PC-9 (cell line): ENCODE measurements around the gene PBX3. TPM values are rescaled to one million over a fixed set of nuclear protein-coding genes. Genes with fewer than 3 reads are reported as not detected.
"Not testable (repeated sequence)": the region's sequence is repeated elsewhere in the genome, so short reads cannot be mapped to it uniquely, and the experiment has no call there.

ENCODE experiments used
- BruUV-seq: library from RNA; stranded (reverse); fragments of 400-500 nt; replicated peaks from 2 replicates; lab custom pipeline; 2021; lab: Mats Ljungman, UMichigan
- CTCF ChIA-PET: fragments of 300-600 bp; sonication (Branson Sonifier 250); formaldehyde crosslinking; loops from one replicate; lab custom pipeline; 2022; ENCODE audit warnings: antibody characterized with exemption; lab: Charles Lee
- POLR2A ChIA-PET: fragments of 300-600 bp; sonication (Branson Sonifier 250); formaldehyde crosslinking; loops from one replicate; lab custom pipeline; 2022; ENCODE audit warnings: antibody characterized with exemption; ENCODE audit not compliant: unreplicated experiment; lab: Charles Lee
- DNase-seq, 2 experiments: peaks; one replicate each; pipeline versions ENCODE4 v3.0.0 to v3.0.0-alpha.2; 2015 to 2022; ENCODE audit warnings: mixed read lengths in 1 of 2
- H2AFZ ChIP-seq: fragments of 200-600 bp; sonication (generic); 2 replicates; pipeline ENCODE4 v1.8.1; 2017; ENCODE audit warnings: antibody characterized with exemption
- H3F3A ChIP-seq: fragments of 200-600 bp; sonication (generic); 2 replicates; pipeline ENCODE4 v1.8.1; 2017; ENCODE audit warnings: antibody characterized with exemption, mild to moderate bottlenecking, low read depth; ENCODE audit not compliant: insufficient read depth
- H3K27ac ChIP-seq: fragments of 200-600 bp; sonication (generic); 2 replicates; pipeline ENCODE4 v1.6.1; 2016; ENCODE audit warnings: mixed run types
- H3K27me3 ChIP-seq: fragments of 200-600 bp; sonication (generic); 2 replicates; pipeline ENCODE4 v1.6.1; 2016; ENCODE audit warnings: low read depth, mixed run types; ENCODE audit not compliant: insufficient read depth
- H3K36me3 ChIP-seq: fragments of 200-600 bp; sonication (generic); 2 replicates; pipeline ENCODE4 v1.6.1; 2016; ENCODE audit warnings: low read depth, mixed run types
- H3K4me1 ChIP-seq: fragments of 200-600 bp; sonication (generic); replicated peaks from 2 replicates; pipeline ENCODE4 v1.6.1; 2016; ENCODE audit warnings: mixed run types; ENCODE audit not compliant: insufficient read depth
- H3K4me2 ChIP-seq: fragments of 200-600 bp; sonication (generic); 2 replicates; pipeline ENCODE4 v1.6.1; 2017; ENCODE audit warnings: mixed run types
- H3K4me3 ChIP-seq: fragments of 200-600 bp; sonication (generic); 2 replicates; pipeline ENCODE4 v1.6.1; 2016; ENCODE audit warnings: mixed run types
- H3K79me2 ChIP-seq: fragments of 200-600 bp; sonication (generic); 2 replicates; pipeline ENCODE4 v1.6.1; 2017; ENCODE audit warnings: low read depth, mixed run types
- H3K9me2 ChIP-seq: fragments of 200-600 bp; sonication (generic); 2 replicates; pipeline ENCODE4 v1.8.1; 2017; ENCODE audit warnings: mild to moderate bottlenecking; ENCODE audit not compliant: insufficient read depth
- H3K9me3 ChIP-seq: fragments of 200-600 bp; sonication (generic); 2 replicates; pipeline ENCODE4 v1.8.1; 2016; ENCODE audit warnings: low read depth; ENCODE audit not compliant: insufficient read depth
- H4K20me1 ChIP-seq: fragments of 200-600 bp; sonication (generic); 2 replicates; pipeline ENCODE4 v1.8.1; 2017; ENCODE audit not compliant: insufficient read depth
- CTCF ChIP-seq: fragments of 200-600 bp; sonication (generic); conservative IDR thresholded peaks from 2 replicates; pipeline ENCODE4 v1.6.1; 2017; ENCODE audit warnings: mixed run types, antibody characterized with exemption, mild to moderate bottlenecking, moderate library complexity
- EZH2 ChIP-seq: fragments of 200-600 bp; sonication (generic); IDR thresholded peaks from 2 replicates; pipeline ENCODE4 v1.8.0; 2017; ENCODE audit warnings: antibody characterized with exemption, low read depth
- intact Hi-C: fragments of 100-400 bp; cut with micrococcal nuclease; formaldehyde crosslinking; loops from one replicate; pipeline ENCODE4 v1.10.0; 2022; ENCODE audit not compliant: unreplicated experiment
- total RNA-seq: library from RNA; stranded (reverse); gene quantifications from 2 replicates; pipeline ENCODE4 v1.2.3, GENCODE V29; 2021

Gene PBX3
- total RNA-seq, 1 experiment from 2014 or later: 18.3 TPM

DNA sequence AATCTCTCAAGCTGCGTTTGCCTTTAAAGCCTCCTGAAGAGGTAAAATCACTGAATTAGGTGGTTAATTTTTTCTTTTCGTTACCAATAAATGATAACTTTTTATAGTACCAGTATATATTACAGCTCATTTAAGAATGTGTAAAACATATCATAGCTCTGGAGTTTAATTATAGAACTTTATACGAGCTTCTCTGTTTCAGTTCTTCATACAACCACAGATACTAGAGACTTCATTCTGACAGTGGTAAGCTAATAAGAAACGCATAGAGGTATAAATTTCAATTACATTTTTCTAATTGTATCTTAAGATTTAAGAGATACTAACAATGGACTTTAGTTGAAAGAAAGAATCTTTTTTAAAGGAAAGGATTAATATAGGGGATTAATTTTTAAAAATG, 73.9 kb downstream of the PBX3 start:
- H3K36me3 ChIP-seq: no peaks in the 10 kb centered on the region
- H3K27me3 ChIP-seq: no peaks in the 10 kb centered on the region
- H3K4me3 ChIP-seq: no peak overlapping the region
- BruUV-seq: no TSS peak
- intact Hi-C loops: no loop called here
- no peak for TF ChIP-seq EZH2
- TF ChIP-seq CTCF: no peak
- DNase-seq: no peak
- H3K4me2 ChIP-seq: no peak overlapping the region
- ChIA-PET POLR2A (no interaction called here), CTCF (no interaction called here)
- no peaks in the 10 kb centered on the region for H4K20me1 ChIP-seq
- no peaks in the 10 kb centered on the region for H3K79me2 ChIP-seq
- no peaks in the 10 kb centered on the region for H3K4me1 ChIP-seq
- no peaks in the 10 kb centered on the region; the same call in 1 of the 2 replicates for H3K9me2 ChIP-seq
- H2AFZ ChIP-seq: no peak overlapping the region
- H3K9me3 ChIP-seq: no peaks in the 10 kb centered on the region
- H3F3A ChIP-seq: no peaks in the 10 kb centered on the region
- H3K27ac ChIP-seq: no peak overlapping the region

DNA sequence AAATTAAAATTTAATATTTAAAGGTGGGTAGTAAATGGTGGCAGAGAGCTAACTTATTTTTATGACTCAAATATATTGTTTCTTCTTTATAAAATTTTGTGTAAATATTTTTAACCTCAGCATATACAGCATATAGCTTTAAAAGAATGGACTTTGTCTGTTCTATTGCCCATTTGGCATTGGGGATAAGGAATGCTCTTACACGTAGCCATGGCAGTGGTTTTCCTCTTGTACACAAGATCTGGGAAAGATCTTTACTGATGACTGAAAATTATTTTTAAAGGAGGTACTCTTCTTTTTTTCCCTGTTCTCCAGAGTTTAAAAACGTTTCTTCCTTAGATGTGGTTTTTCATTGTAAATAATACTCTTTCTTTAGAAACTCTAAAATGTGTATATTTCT, 75.0 kb downstream of the PBX3 start:
- no peak overlapping the region for H3K4me3 ChIP-seq
- H4K20me1 ChIP-seq: no peaks in the 10 kb centered on the region
- no peaks in the 10 kb centered on the region for H3F3A ChIP-seq
- no peaks in the 10 kb centered on the region for H3K36me3 ChIP-seq
- no peak overlapping the region for H2AFZ ChIP-seq
- H3K9me2 ChIP-seq: no peaks in the 10 kb centered on the region; the same call in 1 of the 2 replicates
- H3K4me2 ChIP-seq: no peak overlapping the region
- no peaks in the 10 kb centered on the region for H3K27me3 ChIP-seq
- H3K4me1 ChIP-seq: no peaks in the 10 kb centered on the region
- intact Hi-C loops: no loop called here
- DNase-seq: no peak
- no TSS peak for BruUV-seq
- no peaks in the 10 kb centered on the region for H3K79me2 ChIP-seq
- TF ChIP-seq EZH2 (no peak), CTCF (no peak)
- ChIA-PET POLR2A (no interaction called here), CTCF (interaction anchor here (0.6 kb wide), 1 partner anchor 263 kb away, joined by 4 read pairs; no protein-coding TSS in a partner anchor)
- H3K27ac ChIP-seq: no peak overlapping the region
- no peaks in the 10 kb centered on the region for H3K9me3 ChIP-seq

DNA sequence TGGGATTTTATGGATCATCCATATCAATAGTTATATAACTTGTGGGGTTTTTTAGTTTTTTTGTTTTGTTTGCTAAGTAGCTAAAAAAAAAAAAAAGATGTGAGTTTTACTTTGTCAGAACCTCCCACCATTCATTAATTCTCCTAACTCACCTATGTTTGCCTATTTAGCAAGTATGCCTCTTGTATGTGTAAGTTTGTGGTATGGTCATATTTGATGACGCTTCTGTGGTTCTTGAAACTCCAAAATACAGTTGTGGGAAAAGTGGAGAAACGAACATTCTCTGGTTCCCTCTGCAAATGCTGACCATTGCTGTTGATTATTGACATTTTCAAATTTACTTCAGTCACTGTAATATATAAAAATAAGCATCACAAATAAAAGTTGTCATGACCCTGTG, 75.7 kb downstream of the PBX3 start:
- H3K4me1 ChIP-seq: no peaks in the 10 kb centered on the region
- ChIA-PET POLR2A (interaction anchor here (0.6 kb wide), 1 partner anchor 12 kb away, joined by 17 read pairs; no protein-coding TSS in a partner anchor), CTCF (interaction anchor here (0.6 kb wide), 1 partner anchor 264 kb away, joined by 4 read pairs; no protein-coding TSS in a partner anchor)
- H3K9me3 ChIP-seq: no peaks in the 10 kb centered on the region
- no peaks in the 10 kb centered on the region for H3K36me3 ChIP-seq
- no peaks in the 10 kb centered on the region for H3F3A ChIP-seq
- H2AFZ ChIP-seq: no peak overlapping the region
- no peak overlapping the region for H3K4me2 ChIP-seq
- no peak overlapping the region for H3K27ac ChIP-seq
- BruUV-seq: no TSS peak
- H4K20me1 ChIP-seq: no peaks in the 10 kb centered on the region
- intact Hi-C loops: no loop called here
- H3K9me2 ChIP-seq: no peaks in the 10 kb centered on the region; the same call in 1 of the 2 replicates
- no peak overlapping the region for H3K4me3 ChIP-seq
- TF ChIP-seq EZH2: no peak
- no peak for TF ChIP-seq CTCF
- DNase-seq: no peak
- no peaks in the 10 kb centered on the region for H3K27me3 ChIP-seq
- no peaks in the 10 kb centered on the region for H3K79me2 ChIP-seq

DNA sequence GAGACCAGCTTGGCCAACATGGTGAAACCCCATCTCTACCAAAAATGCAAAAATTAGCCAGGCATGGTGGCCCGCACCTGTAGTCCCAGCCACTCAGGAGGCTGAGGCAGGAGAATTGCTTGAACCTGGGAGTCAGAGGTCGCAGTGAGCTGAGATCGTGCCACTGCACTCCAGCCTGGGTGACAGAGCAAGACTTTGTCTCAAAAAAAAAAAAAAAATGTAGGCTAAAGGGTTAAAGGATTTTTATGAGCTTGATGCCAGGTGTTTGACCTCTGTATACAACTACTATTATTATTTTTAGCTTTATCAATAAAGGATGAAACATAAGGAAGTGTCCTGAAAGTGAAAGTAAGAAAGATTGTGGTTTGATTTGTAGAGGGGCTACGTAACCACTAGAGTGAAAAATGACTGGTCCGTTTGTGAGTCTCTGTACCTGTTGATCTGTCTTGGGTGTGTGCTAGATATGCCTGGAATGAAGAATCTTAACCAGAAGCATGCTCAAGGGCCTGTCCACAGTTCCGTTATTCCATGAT, 76.8 kb downstream of the PBX3 start:
- H3K27me3 ChIP-seq, H3F3A ChIP-seq, H3K9me3 ChIP-seq, H3K79me2 ChIP-seq, CTCF ChIA-PET, DNase-seq, H3K36me3 ChIP-seq, H2AFZ ChIP-seq, BruUV-seq, H3K27ac ChIP-seq, H3K4me1 ChIP-seq, H3K4me3 ChIP-seq, intact Hi-C loops, H3K4me2 ChIP-seq, H3K9me2 ChIP-seq, H4K20me1 ChIP-seq: not testable (repeated sequence)
- POLR2A ChIA-PET: interaction anchor here (0.6 kb wide), 2 partner anchors 19 to 197 kb away, joined by 3 to 4 read pairs; no protein-coding TSS in a partner anchor
